CD14-positive monocyte (primary cell): ENCODE results near the gene SRSF4. TPM values are rescaled to one million over a fixed set of nuclear protein-coding genes. Genes with fewer than 3 reads are reported as not detected.

ENCODE experiments used
- DNase-seq, 3 donors: peaks; one replicate each; pipeline ENCODE4 v3.0.0-alpha.2; 2011 to 2022
- H2AFZ ChIP-seq: 2 replicates; pipeline ENCODE4 v1.6.0; 2012; ENCODE audit warnings: mild to moderate bottlenecking, low read depth, low read length, inconsistent platforms; ENCODE audit not compliant: insufficient read depth, poor library complexity, severe bottlenecking
- H3K27ac ChIP-seq, 2 donors: 1 replicate in 1 of 2; 2 replicates in 1 of 2; pipeline ENCODE4 v1.5.1; 2012 to 2013; ENCODE audit warnings: low read length in 2 of 2, control low read depth in 1 of 2, inconsistent platforms in 1 of 2, low read depth in 1 of 2, mild to moderate bottlenecking in 1 of 2
- H3K27me3 ChIP-seq, 2 donors: one replicate each; pipeline versions ENCODE4 v1.6.0 to v1.6.1; 2011 to 2013; ENCODE audit warnings: low read length in 2 of 2; ENCODE audit not compliant: control insufficient read depth in 2 of 2, insufficient read depth in 2 of 2
- H3K36me3 ChIP-seq, 2 donors: replicated peaks in 1 of 2; 1 replicate in 1 of 2; 2 replicates in 1 of 2; pipeline versions ENCODE4 v1.5.1 to v1.6.1; 2012 to 2013; ENCODE audit warnings: low read length in 2 of 2, control low read depth in 1 of 2, inconsistent platforms in 1 of 2, mild to moderate bottlenecking in 1 of 2; ENCODE audit not compliant: insufficient read depth in 2 of 2, control insufficient read depth in 1 of 2
- H3K4me1 ChIP-seq, 2 donors: 1 replicate in 1 of 2; 2 replicates in 1 of 2; pipeline versions ENCODE4 v1.5.1 to v1.6.1; 2012 to 2013; ENCODE audit warnings: low read length in 2 of 2, control low read depth in 1 of 2, inconsistent platforms in 1 of 2, mild to moderate bottlenecking in 1 of 2, moderate library complexity in 1 of 2; ENCODE audit not compliant: insufficient read depth in 2 of 2, control insufficient read depth in 1 of 2
- H3K4me2 ChIP-seq: replicated peaks from 2 replicates; pipeline ENCODE3; 2012; ENCODE audit warnings: low read length, moderate library complexity, mild to moderate bottlenecking; ENCODE audit not compliant: poor library complexity, severe bottlenecking; ENCODE audit errors: extremely low read depth
- H3K4me3 ChIP-seq, 3 experiments: fragments of 200-600 bp in 1 of 3; sonication (generic) in 1 of 3; replicated peaks in 1 of 3; 1 replicate in 2 of 3; 2 replicates in 1 of 3; pipeline ENCODE4 v1.5.1; 2011 to 2013; ENCODE audit warnings: low read length in 3 of 3, mild to moderate bottlenecking in 3 of 3, control low read depth in 2 of 3, low read depth in 2 of 3, inconsistent platforms in 1 of 3, moderate library complexity in 1 of 3
- H3K79me2 ChIP-seq: 2 replicates; pipeline ENCODE4 v1.6.0; 2012; ENCODE audit warnings: mild to moderate bottlenecking, control low read depth, inconsistent platforms, low read length, moderate library complexity; ENCODE audit not compliant: insufficient read depth
- H3K9ac ChIP-seq: 2 replicates; pipeline ENCODE4 v1.6.0; 2017; ENCODE audit warnings: low read length, mild to moderate bottlenecking; ENCODE audit not compliant: insufficient read depth, poor library complexity, severe bottlenecking
- H3K9me3 ChIP-seq, 2 donors: replicated peaks in 1 of 2; 1 replicate in 1 of 2; 2 replicates in 1 of 2; pipeline versions ENCODE4 v1.5.1 to v1.6.1; 2012 to 2013; ENCODE audit warnings: low read length in 2 of 2, control low read depth in 1 of 2; ENCODE audit not compliant: control insufficient read depth in 1 of 2, insufficient read depth in 1 of 2
- H4K20me1 ChIP-seq: 2 replicates; pipeline ENCODE4 v1.6.0; 2012; ENCODE audit warnings: mild to moderate bottlenecking, low read length, control low read depth, moderate library complexity; ENCODE audit not compliant: insufficient read depth
- H3K27ac Mint-ChIP-seq, 7 donors: one replicate each; pipeline ENCODE4 v1.8.0; 2020; ENCODE audit warnings: mild to moderate bottlenecking in 7 of 7, mixed read lengths in 7 of 7, moderate library complexity in 6 of 7, inconsistent platforms in 2 of 7
- H3K27me3 Mint-ChIP-seq, 3 donors: one replicate each; pipeline ENCODE4 v1.8.0; 2021 to 2022; ENCODE audit warnings: low read depth in 3 of 3, mild to moderate bottlenecking in 3 of 3, mixed read lengths in 3 of 3, moderate library complexity in 3 of 3, inconsistent platforms in 1 of 3
- H3K36me3 Mint-ChIP-seq, 2 donors: one replicate each; pipeline ENCODE4 v1.8.0; 2020; ENCODE audit warnings: mixed read lengths in 2 of 2, inconsistent platforms in 1 of 2, mild to moderate bottlenecking in 1 of 2
- H3K4me1 Mint-ChIP-seq: one replicate; pipeline ENCODE4 v1.8.0; 2020; ENCODE audit warnings: mild to moderate bottlenecking, mixed read lengths
- H3K4me3 Mint-ChIP-seq, 2 donors: one replicate each; pipeline ENCODE4 v1.8.0; 2020; ENCODE audit warnings: mild to moderate bottlenecking in 2 of 2, mixed read lengths in 2 of 2, moderate library complexity in 1 of 2
- H3K9me3 Mint-ChIP-seq, 7 donors: one replicate each; pipeline ENCODE4 v1.8.0; 2020 to 2022; ENCODE audit warnings: mixed read lengths in 7 of 7, mild to moderate bottlenecking in 6 of 7, moderate library complexity in 6 of 7, inconsistent platforms in 2 of 7
- WGBS: methylation state at CpG from one replicate; pipeline ENCODE4 v1.1.5; 2013; ENCODE audit warnings: missing lambda C conversion rate; ENCODE audit not compliant: insufficient coverage; 5-methylcytosine and 5-hydroxymethylcytosine counted together
- intact Hi-C, 2 donors: fragments of 100-400 bp; cut with micrococcal nuclease; formaldehyde crosslinking; loops; one replicate each; pipeline versions ENCODE4 v1.15.0 to v1.15.1; 2023
- polyA plus RNA-seq, 3 donors: library from polyadenylated mRNA; depleted of rRNA in 1 of 3; unstranded in 2 of 3; stranded (reverse) in 1 of 3; fragments of 300-500 nt in 2 of 3; fragments of >200 nt in 1 of 3; fragmentation: Illumina TruSeq in 2 of 3; gene quantifications; 1 replicate in 2 of 3; 2 replicates in 1 of 3; pipeline ENCODE4 v1.2.3, GENCODE V29; 2012 to 2021
- TF ChIP-seq, protein P1 (sequence below): fragments of 200-600 bp; IDR thresholded peaks from one replicate; pipeline ENCODE4 v1.8.0; 2022; ENCODE audit warnings: antibody characterized with exemption, mild to moderate bottlenecking

SRSF4 gene
- polyA plus RNA-seq, 3 donors = 38.4 to 66.8 (median 55.5) TPM

DNA sequence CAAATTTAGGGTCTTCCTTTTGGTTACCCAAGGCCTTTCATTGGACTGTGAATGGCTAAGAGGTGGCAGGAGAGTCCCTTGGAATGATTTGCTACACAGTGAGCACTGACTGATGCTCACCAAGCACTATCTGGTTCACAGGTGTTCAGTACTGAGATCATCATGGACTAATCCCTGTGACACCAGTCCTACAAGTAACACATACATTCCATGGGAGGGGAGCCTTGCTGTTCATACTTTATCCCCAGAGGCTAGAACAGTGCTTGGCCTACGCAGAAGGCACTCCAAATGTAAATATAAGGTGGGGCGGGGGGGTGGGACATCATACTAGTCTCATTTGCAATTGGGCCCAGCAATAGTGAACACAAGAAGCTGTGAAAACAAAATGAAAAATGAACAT, 37.5 kb downstream of the SRSF4 start:
- 100% methylated on average over 1 of the region's 2 CpGs for WGBS
- H3K79me2 ChIP-seq = no peaks in the 10 kb centered on the region

DNA sequence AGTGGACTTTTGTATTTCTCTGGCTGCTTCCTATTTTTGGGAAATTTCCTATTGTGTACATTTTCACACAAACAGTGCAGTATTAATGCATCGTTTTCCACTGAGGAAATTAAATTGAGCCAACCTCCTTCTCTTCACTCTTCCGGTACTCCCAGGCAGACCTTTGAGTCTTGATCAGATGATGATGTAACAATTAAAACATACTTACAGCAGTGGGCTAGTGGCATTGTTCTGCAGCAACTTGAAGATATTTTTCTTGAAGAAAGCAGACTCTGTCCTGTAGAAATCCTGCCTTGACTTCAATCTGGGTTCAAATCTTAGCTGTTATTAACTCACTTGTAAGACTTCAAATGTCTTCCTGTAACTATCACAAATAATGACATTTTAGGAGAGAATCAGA, 39.0 kb downstream of the SRSF4 start:
- Histone ChIP-seq H4K20me1 (peaks cover 12% of the 10 kb centered on the region), H3K4me3 (no peak overlapping the region), H3K9me3 (no peaks in the 10 kb centered on the region), H3K9ac (no peak overlapping the region), H3K79me2 (no peaks in the 10 kb centered on the region), H3K4me1 (no peaks in the 10 kb centered on the region), H3K27me3 (no peaks in the 10 kb centered on the region), H2AFZ (no peak overlapping the region), H3K4me2 (no peak overlapping the region), H3K27ac (no peak overlapping the region), H3K36me3 (peaks cover 18 to 29% of the 10 kb centered on the region in 2 donors)
- peaks cover 23 to 31% of the 10 kb centered on the region in 2 donors for H3K36me3 Mint-ChIP-seq
- H3K4me1 Mint-ChIP-seq = no peaks in the 10 kb centered on the region
- peaks cover 1 to 4% (median 4%) of the 10 kb centered on the region in 3 donors for H3K27me3 Mint-ChIP-seq
- peaks cover 0 to 13% (median 3%) of the 10 kb centered on the region in 7 donors for H3K9me3 Mint-ChIP-seq
- intact Hi-C loops = no loop called here
- TF ChIP-seq, protein P1, sequence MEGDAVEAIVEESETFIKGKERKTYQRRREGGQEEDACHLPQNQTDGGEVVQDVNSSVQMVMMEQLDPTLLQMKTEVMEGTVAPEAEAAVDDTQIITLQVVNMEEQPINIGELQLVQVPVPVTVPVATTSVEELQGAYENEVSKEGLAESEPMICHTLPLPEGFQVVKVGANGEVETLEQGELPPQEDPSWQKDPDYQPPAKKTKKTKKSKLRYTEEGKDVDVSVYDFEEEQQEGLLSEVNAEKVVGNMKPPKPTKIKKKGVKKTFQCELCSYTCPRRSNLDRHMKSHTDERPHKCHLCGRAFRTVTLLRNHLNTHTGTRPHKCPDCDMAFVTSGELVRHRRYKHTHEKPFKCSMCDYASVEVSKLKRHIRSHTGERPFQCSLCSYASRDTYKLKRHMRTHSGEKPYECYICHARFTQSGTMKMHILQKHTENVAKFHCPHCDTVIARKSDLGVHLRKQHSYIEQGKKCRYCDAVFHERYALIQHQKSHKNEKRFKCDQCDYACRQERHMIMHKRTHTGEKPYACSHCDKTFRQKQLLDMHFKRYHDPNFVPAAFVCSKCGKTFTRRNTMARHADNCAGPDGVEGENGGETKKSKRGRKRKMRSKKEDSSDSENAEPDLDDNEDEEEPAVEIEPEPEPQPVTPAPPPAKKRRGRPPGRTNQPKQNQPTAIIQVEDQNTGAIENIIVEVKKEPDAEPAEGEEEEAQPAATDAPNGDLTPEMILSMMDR = no peak
- WGBS = no CpG with 5 or more reads among the region's 2 CpGs
- DNase-seq = no peak
- no peak overlapping the region for H3K27ac Mint-ChIP-seq
- no peak overlapping the region for H3K4me3 Mint-ChIP-seq

More for the DNA sequence above, 37.5 kb downstream of the SRSF4 start:
- Histone ChIP-seq H2AFZ (no peak overlapping the region), H3K27me3 (no peaks in the 10 kb centered on the region), H3K9me3 (no peaks in the 10 kb centered on the region), H3K4me3 (no peak overlapping the region), H3K36me3 (peaks cover 32 to 44% of the 10 kb centered on the region in 2 donors), H3K4me2 (no peak overlapping the region), H3K27ac (no peak overlapping the region), H3K4me1 (no peaks in the 10 kb centered on the region), H3K9ac (no peak overlapping the region), H4K20me1 (peaks cover 20% of the 10 kb centered on the region)
- Mint-ChIP-seq H3K27ac (no peak overlapping the region), H3K4me1 (no peaks in the 10 kb centered on the region), H3K4me3 (no peak overlapping the region), H3K27me3 (peaks cover 0 to 3% (median 1%) of the 10 kb centered on the region in 3 donors), H3K9me3 (peaks cover 0 to 12% (median 3%) of the 10 kb centered on the region in 7 donors), H3K36me3 (peaks cover 38 to 46% of the 10 kb centered on the region in 2 donors)
- intact Hi-C loops = no loop called here
- TF ChIP-seq, protein P1 = no peak
- DNase-seq = no peak
